ENCODE measurements around the gene BARX2. TPM values are rescaled to one million over a fixed set of nuclear protein-coding genes. Genes with fewer than 3 reads are reported as not detected.

Gene BARX2
- total RNA-seq, 1 donor from 2014 or later, result 62.1 TPM

DNA sequence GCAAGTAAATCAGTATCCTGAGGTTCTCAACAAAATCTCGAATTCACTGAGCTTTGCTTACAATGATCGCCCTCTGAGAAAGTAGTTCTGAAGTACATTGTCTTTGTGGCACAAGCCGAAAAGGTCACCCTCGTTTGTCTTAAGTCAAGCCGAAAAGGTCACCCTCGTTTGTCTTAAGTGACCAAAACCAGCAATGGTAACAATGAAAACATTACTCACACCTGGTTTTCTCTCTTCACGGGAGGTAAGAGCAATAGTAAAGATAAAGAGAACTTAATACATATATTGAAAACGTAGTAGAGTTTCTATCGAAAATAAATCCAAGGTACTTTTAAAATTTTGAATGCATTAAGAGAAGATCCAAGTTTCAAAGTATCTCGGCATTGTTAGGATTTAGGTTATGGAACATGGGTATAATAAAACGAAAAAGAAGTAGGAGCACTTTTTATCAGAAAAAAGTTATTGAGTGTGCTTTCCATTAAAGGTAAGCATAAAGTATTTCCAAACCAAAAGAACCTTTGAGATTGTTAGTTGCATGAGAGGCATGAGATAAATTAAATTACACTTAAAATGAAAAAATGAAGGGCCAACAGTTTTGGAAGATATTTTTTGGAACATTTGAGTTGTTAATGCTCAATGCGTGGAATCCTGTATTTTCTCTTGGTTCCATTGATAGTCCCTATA, 1.2 kb downstream of the BARX2 start:
- peak overlapping the region; percentile 89 for H3K4me3 Mint-ChIP-seq

DNA sequence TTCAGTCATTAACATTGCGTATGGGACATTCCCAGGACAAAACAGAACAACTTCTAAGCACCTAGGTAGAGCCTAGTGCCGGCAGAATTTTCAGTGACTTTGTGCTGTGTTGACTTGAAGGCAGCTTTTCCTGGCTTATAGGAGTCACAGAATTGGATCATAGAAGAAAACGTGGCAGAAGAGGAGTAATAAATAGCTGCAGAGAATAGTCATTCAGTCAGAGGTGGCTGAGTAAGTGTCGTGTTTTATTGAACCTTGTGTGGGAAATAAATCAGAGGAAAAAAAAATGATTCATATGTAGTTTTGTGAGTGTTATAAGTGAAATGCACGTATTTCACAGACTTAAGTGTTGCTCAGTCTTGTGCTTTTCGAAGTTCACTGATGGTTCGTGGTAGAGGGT, 2.1 kb downstream of the BARX2 start:
- peak overlapping the region; percentile 52 for H3K27ac Mint-ChIP-seq
- peaks cover 22% of the 10 kb centered on the region for H3K36me3 Mint-ChIP-seq
- no peak for TF ChIP-seq CTCF (conservative IDR thresholded peaks at IDR 0.05)
- peaks cover 71% of the 10 kb centered on the region for H3K27me3 Mint-ChIP-seq
- DNase-seq (ENCODE audit: extremely low spot score, unreplicated experiment), result no peak
- H3K9me3 Mint-ChIP-seq, result no peaks in the 10 kb centered on the region
- peaks cover 5% of the 10 kb centered on the region for H3K4me1 Mint-ChIP-seq (ENCODE audit: unreplicated experiment)
- peak overlapping the region; percentile 89 for H3K4me3 Mint-ChIP-seq

More for the DNA sequence above, 1.2 kb downstream of the BARX2 start:
- no peak for DNase-seq (ENCODE audit: extremely low spot score, unreplicated experiment)
- Mint-ChIP-seq H3K27ac (peak overlapping the region; percentile 95), H3K36me3 (peaks cover 22% of the 10 kb centered on the region), H3K9me3 (no peaks in the 10 kb centered on the region), H3K27me3 (peaks cover 80% of the 10 kb centered on the region), H3K4me1 (ENCODE audit: unreplicated experiment) (peaks cover 5% of the 10 kb centered on the region)
- no peak for TF ChIP-seq CTCF (conservative IDR thresholded peaks at IDR 0.05)

DNA sequence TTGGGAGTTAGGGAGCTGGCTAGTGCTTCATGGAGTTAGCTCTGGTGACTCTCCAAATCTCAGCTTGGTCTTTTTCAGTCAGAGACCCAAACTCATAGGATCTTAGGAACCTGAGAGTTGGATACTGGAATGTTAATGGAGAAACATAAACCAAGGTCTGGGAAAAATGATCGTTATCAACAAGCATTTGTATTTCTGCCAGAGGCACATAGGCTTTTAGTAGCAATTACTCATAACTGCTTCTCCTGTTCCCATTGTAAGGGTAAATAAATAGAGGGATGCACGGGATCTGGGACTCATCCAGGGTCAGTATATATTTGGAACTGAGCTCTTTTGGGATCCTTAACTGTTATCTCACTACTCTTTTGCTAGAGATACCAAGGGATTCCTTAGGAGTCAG, 4.8 kb downstream of the BARX2 start:
- peak overlapping the region; percentile 52 for H3K27ac Mint-ChIP-seq
- peak overlapping the region; percentile 89 for H3K4me3 Mint-ChIP-seq
- no peak for TF ChIP-seq CTCF (conservative IDR thresholded peaks at IDR 0.05)
- peaks cover 26% of the 10 kb centered on the region for H3K36me3 Mint-ChIP-seq
- peaks cover 49% of the 10 kb centered on the region for H3K27me3 Mint-ChIP-seq
- no peaks in the 10 kb centered on the region for H3K4me1 Mint-ChIP-seq (ENCODE audit: unreplicated experiment)
- H3K9me3 Mint-ChIP-seq, result no peaks in the 10 kb centered on the region
- no peak for DNase-seq (ENCODE audit: extremely low spot score, unreplicated experiment)

GRCh38 chr11:129382583-129382982, 6.9 kb downstream of the BARX2 start:
- peaks cover 32% of the 10 kb centered on the region for H3K27me3 Mint-ChIP-seq
- no peaks in the 10 kb centered on the region for H3K9me3 Mint-ChIP-seq
- peaks cover 8% of the 10 kb centered on the region for H3K4me1 Mint-ChIP-seq (ENCODE audit: unreplicated experiment)
- peak overlapping the region; percentile 20 for H3K4me3 Mint-ChIP-seq
- H3K36me3 Mint-ChIP-seq, result peaks cover 18% of the 10 kb centered on the region
- DNase-seq (ENCODE audit: extremely low spot score, unreplicated experiment), result no peak
- no peak overlapping the region for H3K27ac Mint-ChIP-seq
- no peak for TF ChIP-seq CTCF (conservative IDR thresholded peaks at IDR 0.05)

DNA sequence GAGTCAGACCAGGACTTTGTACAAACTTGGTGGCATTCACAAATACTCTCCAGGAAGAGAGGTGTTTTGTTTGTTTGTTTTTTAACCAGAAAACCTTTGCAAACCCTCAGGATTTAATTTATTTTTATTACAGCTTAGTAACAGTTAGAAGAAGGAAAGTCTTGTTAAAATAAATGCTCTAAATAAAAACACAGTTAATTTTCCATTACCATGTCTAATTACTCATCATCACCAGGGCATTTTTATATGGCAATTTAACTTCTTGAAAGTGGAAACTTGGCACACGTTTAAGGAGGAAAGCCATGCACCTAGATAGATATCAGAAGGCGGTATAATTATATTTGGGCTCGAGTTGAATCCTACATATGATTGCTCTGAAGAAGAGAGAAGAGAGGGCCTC, 7.4 kb downstream of the BARX2 start:
- Mint-ChIP-seq H3K4me1 (ENCODE audit: unreplicated experiment) (peaks cover 11% of the 10 kb centered on the region), H3K9me3 (no peaks in the 10 kb centered on the region), H3K27me3 (peaks cover 27% of the 10 kb centered on the region), H3K4me3 (peak overlapping the region; percentile 46), H3K36me3 (peaks cover 14% of the 10 kb centered on the region), H3K27ac (no peak overlapping the region)
- DNase-seq (ENCODE audit: extremely low spot score, unreplicated experiment), result no peak
- no peak for TF ChIP-seq CTCF (conservative IDR thresholded peaks at IDR 0.05)
